HepG2 (cell line): ENCODE measurements around the gene PUM1. TPM values are rescaled to one million over a fixed set of nuclear protein-coding genes. Genes with fewer than 3 reads are reported as not detected.

Experiments
- ATAC-seq: fragments of 200-7000 bp; cut with Tn5 transposase; 3 replicates; pipeline ENCODE4 v1.9.1; 2020; ENCODE audit warnings: mild to moderate bottlenecking, moderate library complexity
- BruUV-seq: library from RNA; stranded (reverse); fragments of 400-500 nt; replicated peaks from 2 replicates; lab custom pipeline; 2021; lab: Mats Ljungman, UMichigan
- CTCF ChIA-PET: fragments of 300-600 bp; formaldehyde crosslinking; extraction: SDS; loops from one replicate; lab custom pipeline; 2021; ENCODE audit warnings: low total read pairs, inconsistent platforms, low intra/inter-chr PET ratio; lab: Yijun Ruan, JAX
- POLR2A ChIA-PET: fragments of 350-600 bp; sonication (Branson Sonifier 250); formaldehyde crosslinking; loops from one replicate; lab custom pipeline; 2020; ENCODE audit warnings: antibody characterized with exemption, inconsistent platforms; lab: Yijun Ruan, JAX
- DNase-seq: peaks from one replicate; pipeline ENCODE4 v3.0.0-alpha.2; 2015; ENCODE audit warnings: low spot score
- FAIRE-seq: peaks from 3 replicates; lab custom pipeline; 2011; peaks lifted over from hg19 to GRCh38; lab: Jason Lieb, UNC
- H2AFZ ChIP-seq: one replicate; pipeline ENCODE4 v1.6.1; 2011; ENCODE audit warnings: low read length, inconsistent platforms
- H3K27ac ChIP-seq: fragments of 300-600 bp; 3 replicates; pipeline ENCODE4 v1.8.0; 2011; ENCODE audit warnings: mixed run types, mild to moderate bottlenecking, mixed read lengths, low read length, inconsistent platforms; ENCODE audit not compliant: insufficient read depth; ENCODE audit errors: extremely low read length
- H3K27me3 ChIP-seq, 2 experiments: fragments of 200-600 bp in 1 of 2; 2 replicates in 1 of 2; 3 replicates in 1 of 2; pipeline versions ENCODE4 v1.6.0 to v1.8.0; 2011; ENCODE audit warnings: low read length in 2 of 2, mild to moderate bottlenecking in 2 of 2, moderate library complexity in 2 of 2, inconsistent platforms in 1 of 2; ENCODE audit not compliant: insufficient read depth in 2 of 2, control insufficient read depth in 1 of 2
- H3K36me3 ChIP-seq, 2 experiments: fragments of 200-600 bp in 1 of 2; replicated peaks in 1 of 2; 2 replicates in 1 of 2; 3 replicates in 1 of 2; pipeline versions ENCODE4 v1.5.1 to v1.8.0; 2011; ENCODE audit warnings: low read length in 2 of 2, inconsistent platforms in 1 of 2; ENCODE audit not compliant: insufficient read depth in 2 of 2, control insufficient read depth in 1 of 2
- H3K4me1 ChIP-seq: 2 replicates; pipeline ENCODE4 v1.5.1; 2012; ENCODE audit warnings: low read length, inconsistent platforms; ENCODE audit not compliant: insufficient read depth
- H3K4me2 ChIP-seq: 2 replicates; pipeline ENCODE4 v1.6.0; 2011; ENCODE audit warnings: low read depth, low read length, inconsistent platforms
- H3K4me3 ChIP-seq, 3 experiments: fragments of 200-600 bp in 1 of 3; sonication (generic), shearing (Covaris generic) in 1 of 3; replicated peaks in 1 of 3; 2 replicates each; pipeline ENCODE4 v1.5.1; 2011 to 2016; ENCODE audit warnings: low read length in 3 of 3, inconsistent platforms in 2 of 3, low read depth in 2 of 3, mild to moderate bottlenecking in 2 of 3, control low read depth in 1 of 3, mixed read lengths in 1 of 3; ENCODE audit not compliant: insufficient read depth in 1 of 3
- H3K79me2 ChIP-seq: one replicate; pipeline ENCODE4 v1.6.1; 2011; ENCODE audit warnings: low read length, inconsistent platforms; ENCODE audit not compliant: insufficient read depth
- H3K9ac ChIP-seq: 2 replicates; pipeline ENCODE4 v1.6.0; 2011; ENCODE audit warnings: mild to moderate bottlenecking, low read depth, low read length, inconsistent platforms; ENCODE audit not compliant: insufficient read depth
- H3K9me3 ChIP-seq: 2 replicates; pipeline ENCODE4 v1.5.1; 2012; ENCODE audit warnings: mild to moderate bottlenecking, low read length
- H4K20me1 ChIP-seq: 2 replicates; pipeline ENCODE4 v1.6.0; 2011; ENCODE audit warnings: inconsistent platforms, mild to moderate bottlenecking, low read length, moderate library complexity; ENCODE audit not compliant: insufficient read depth
- ARID3A ChIP-seq: IDR thresholded peaks from 2 replicates; pipeline ENCODE4 v1.6.1; 2012; ENCODE audit warnings: low read depth, low read length, improper control_type of control experiment
- HHEX ChIP-seq: IDR thresholded peaks from 2 replicates; pipeline ENCODE4 v1.6.1; 2016; ENCODE audit warnings: control low read depth
- SAP130 ChIP-seq: IDR thresholded peaks from 2 replicates; pipeline ENCODE4 v1.6.1; 2016; ENCODE audit warnings: low read depth
- SIX1 ChIP-seq: sonication (generic); formaldehyde crosslinking; IDR thresholded peaks from 2 replicates; pipeline ENCODE4 v1.4.0; 2020; ENCODE audit warnings: missing genetic modification reagents, borderline replicate concordance
- TBX3 ChIP-seq: fragments of 450-650 bp; IDR thresholded peaks from 2 replicates; pipeline ENCODE4 v1.6.1; 2017; ENCODE audit warnings: antibody characterized with exemption, mild to moderate bottlenecking, inconsistent platforms, borderline replicate concordance
- ZBTB10 ChIP-seq: sonication (generic); formaldehyde crosslinking; IDR thresholded peaks from 2 replicates; pipeline ENCODE4 v1.4.0; 2020; ENCODE audit warnings: missing genetic modification reagents, borderline replicate concordance
- ZNF503 ChIP-seq: sonication (generic); formaldehyde crosslinking; IDR thresholded peaks from 2 replicates; pipeline ENCODE4 v1.4.0; 2020; ENCODE audit warnings: missing genetic modification reagents
- WGBS: methylation state at CpG from one replicate; pipeline ENCODE4 v1.1.6; 2017; ENCODE audit warnings: low lambda C conversion rate; 5-methylcytosine and 5-hydroxymethylcytosine counted together
- in situ Hi-C: cut with HindIII; loops from 2 replicates; pipeline ENCODE4 v1.10.0; 2017; ENCODE audit warnings: low pct_unique_long_range_greater_than_20kb; ENCODE audit not compliant: extremely low pct_ligation_motif_present
- intact Hi-C: fragments of 100-400 bp; cut with micrococcal nuclease; formaldehyde crosslinking; loops from one replicate; pipeline ENCODE4 v1.10.0; 2022; ENCODE audit not compliant: unreplicated experiment
- polyA plus RNA-seq, 8 experiments: library from polyadenylated mRNA; depleted of rRNA in 3 of 8; stranded (reverse) in 7 of 8; unstranded in 1 of 8; fragments of >200 nt; fragmentation: Illumina TruSeq in 4 of 8; extraction: Trizol in 4 of 8; gene quantifications; 2 replicates each; pipeline versions ENCODE4 v1.2.1 to v1.2.3, GENCODE V29; 2011 to 2016; ENCODE audit warnings: low read depth in 4 of 8, missing spikeins in 1 of 8, mixed read lengths in 1 of 8; ENCODE audit not compliant: insufficient read depth in 1 of 8
- total RNA-seq, 5 experiments: library from RNA; depleted of rRNA; stranded (reverse); fragments of >200 nt; fragmentation: Illumina TruSeq; extraction: Trizol; gene quantifications; 2 replicates each; pipeline ENCODE4 v1.2.3, GENCODE V29; 2016; ENCODE audit warnings: low read depth in 1 of 5
- TF ChIP-seq, protein P1 (sequence below): sonication (generic); formaldehyde crosslinking; IDR thresholded peaks from 2 replicates; pipeline ENCODE4 v1.4.0; 2020; ENCODE audit warnings: missing genetic modification reagents, borderline replicate concordance
- TF ChIP-seq, protein P2 (sequence below): sonication (generic); formaldehyde crosslinking; IDR thresholded peaks from 2 replicates; pipeline ENCODE4 v1.5.0; 2020; ENCODE audit warnings: missing genetic modification reagents

The PUM1 gene
- total and polyA plus RNA-seq, 2 of the 13 experiments (the other 11 are each of a cell fraction or from before 2014, with no cell fraction given), result 64.7 to 91.0 TPM

- TF ChIP-seq, protein P1, sequence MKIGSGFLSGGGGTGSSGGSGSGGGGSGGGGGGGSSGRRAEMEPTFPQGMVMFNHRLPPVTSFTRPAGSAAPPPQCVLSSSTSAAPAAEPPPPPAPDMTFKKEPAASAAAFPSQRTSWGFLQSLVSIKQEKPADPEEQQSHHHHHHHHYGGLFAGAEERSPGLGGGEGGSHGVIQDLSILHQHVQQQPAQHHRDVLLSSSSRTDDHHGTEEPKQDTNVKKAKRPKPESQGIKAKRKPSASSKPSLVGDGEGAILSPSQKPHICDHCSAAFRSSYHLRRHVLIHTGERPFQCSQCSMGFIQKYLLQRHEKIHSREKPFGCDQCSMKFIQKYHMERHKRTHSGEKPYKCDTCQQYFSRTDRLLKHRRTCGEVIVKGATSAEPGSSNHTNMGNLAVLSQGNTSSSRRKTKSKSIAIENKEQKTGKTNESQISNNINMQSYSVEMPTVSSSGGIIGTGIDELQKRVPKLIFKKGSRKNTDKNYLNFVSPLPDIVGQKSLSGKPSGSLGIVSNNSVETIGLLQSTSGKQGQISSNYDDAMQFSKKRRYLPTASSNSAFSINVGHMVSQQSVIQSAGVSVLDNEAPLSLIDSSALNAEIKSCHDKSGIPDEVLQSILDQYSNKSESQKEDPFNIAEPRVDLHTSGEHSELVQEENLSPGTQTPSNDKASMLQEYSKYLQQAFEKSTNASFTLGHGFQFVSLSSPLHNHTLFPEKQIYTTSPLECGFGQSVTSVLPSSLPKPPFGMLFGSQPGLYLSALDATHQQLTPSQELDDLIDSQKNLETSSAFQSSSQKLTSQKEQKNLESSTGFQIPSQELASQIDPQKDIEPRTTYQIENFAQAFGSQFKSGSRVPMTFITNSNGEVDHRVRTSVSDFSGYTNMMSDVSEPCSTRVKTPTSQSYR (CRISPR knock-in tag), result 0 out of 2 replicates have a peak, but pooled peaks have one; percentile 8
These were observed 703 bp downstream of the PUM1 start (continued) for GRCh38 chr1:31064718-31065309.

GRCh38 chr1:31064111-31064717, 1.3 kb downstream of the PUM1 start:
- no TSS peak for BruUV-seq
- CTCF ChIA-PET, result no interaction called here
- WGBS, result 2% methylated on average over 8 of the region's 8 CpGs
- H3K4me1 ChIP-seq, result peaks cover 51% of the 10 kb centered on the region
- intact Hi-C loops (loop anchor here (10.0 kb wide), 1 partner anchor 91 kb away; no protein-coding TSS in a partner anchor), in situ Hi-C loops (no loop called here)
- H3K4me2 ChIP-seq, result peak overlapping the region; percentile 80
- H3K27ac ChIP-seq, result peak overlapping the region; percentile 100
- peaks cover 47% of the 10 kb centered on the region for H4K20me1 ChIP-seq
- peak overlapping the region; percentile 86 to 95 (median 88) for H3K4me3 ChIP-seq
- ATAC-seq (no peak), FAIRE-seq (peak; percentile 89), DNase-seq (peak; percentile 89)
- H2AFZ ChIP-seq, result no peak overlapping the region
- POLR2A ChIA-PET, result interaction anchor here (0.6 to 2.7 kb wide), 8 partner anchors 7 to 232 kb away, joined by 3 to 15 read pairs (median 6); partner anchors contain the start of genes SNRNP40 and ZCCHC17
- H3K79me2 ChIP-seq, result peaks cover 59% of the 10 kb centered on the region
- H3K9ac ChIP-seq, result peak overlapping the region; percentile 99
- peaks cover 4 to 7% of the 10 kb centered on the region in 2 experiments; a peak in 4 of 5 replicates for H3K36me3 ChIP-seq
- no peaks in the 10 kb centered on the region for H3K9me3 ChIP-seq
- H3K27me3 ChIP-seq, result no peaks in the 10 kb centered on the region; a peak in 1 of 5 replicates
- peak; percentile 16; the same call in 1 of the 2 replicates for TF ChIP-seq SIX1
- TF ChIP-seq ZBTB10, result peak; percentile 65; the same call in 1 of the 2 replicates
- peak; percentile 96 for TF ChIP-seq ZNF503 (CRISPR knock-in tag)
- TF ChIP-seq ARID3A, result peak; percentile 77; the same call in 1 of the 2 replicates
- TF ChIP-seq TBX3, result peak; percentile 83
- TF ChIP-seq, protein P2, sequence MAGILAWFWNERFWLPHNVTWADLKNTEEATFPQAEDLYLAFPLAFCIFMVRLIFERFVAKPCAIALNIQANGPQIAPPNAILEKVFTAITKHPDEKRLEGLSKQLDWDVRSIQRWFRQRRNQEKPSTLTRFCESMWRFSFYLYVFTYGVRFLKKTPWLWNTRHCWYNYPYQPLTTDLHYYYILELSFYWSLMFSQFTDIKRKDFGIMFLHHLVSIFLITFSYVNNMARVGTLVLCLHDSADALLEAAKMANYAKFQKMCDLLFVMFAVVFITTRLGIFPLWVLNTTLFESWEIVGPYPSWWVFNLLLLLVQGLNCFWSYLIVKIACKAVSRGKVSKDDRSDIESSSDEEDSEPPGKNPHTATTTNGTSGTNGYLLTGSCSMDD, result no peak
- peak; percentile 79 for TF ChIP-seq SAP130 (CRISPR knock-in tag)
- TF ChIP-seq HHEX (CRISPR knock-in tag), result peak; percentile 80
